OCI-LY7 (cell line): ENCODE results near the gene P3H2. TPM values are rescaled to one million over a fixed set of nuclear protein-coding genes. Genes with fewer than 3 reads are reported as not detected.

Experiments used
- BruUV-seq: library from RNA; stranded (reverse); fragments of 400-500 nt; replicated peaks from 2 replicates; lab custom pipeline; 2021; lab: Mats Ljungman, UMichigan
- CTCF ChIA-PET: fragments of 300-600 bp; sonication (Branson Sonifier 250); formaldehyde crosslinking; loops from one replicate; lab custom pipeline; 2022; ENCODE audit warnings: antibody characterized with exemption; ENCODE audit not compliant: unreplicated experiment; lab: Charles Lee
- POLR2A ChIA-PET: fragments of 300-600 bp; sonication (Branson Sonifier 250); formaldehyde crosslinking; loops from one replicate; lab custom pipeline; 2022; ENCODE audit warnings: antibody characterized with exemption; lab: Charles Lee
- DNase-seq: peaks from one replicate; pipeline ENCODE4 v3.0.0-alpha.2; 2015; ENCODE audit warnings: low spot score
- H2AFZ ChIP-seq: fragments of 200-600 bp; sonication (generic), shearing (Covaris generic); 2 replicates; pipeline ENCODE4 v1.6.1; 2014; ENCODE audit warnings: mild to moderate bottlenecking, antibody characterized with exemption, low read length, moderate library complexity
- H3K27ac ChIP-seq: fragments of 200-600 bp; sonication (generic); 2 replicates; pipeline ENCODE4 v1.5.1; 2014; ENCODE audit warnings: mixed run types, low read depth, mild to moderate bottlenecking, moderate library complexity, low read length, inconsistent platforms; ENCODE audit not compliant: poor library complexity, severe bottlenecking
- H3K36me3 ChIP-seq: fragments of 200-600 bp; sonication (generic); 2 replicates; pipeline ENCODE4 v1.6.1; 2014; ENCODE audit warnings: mild to moderate bottlenecking, antibody characterized with exemption, low read length, moderate library complexity, mixed read lengths; ENCODE audit not compliant: insufficient read depth
- H3K4me1 ChIP-seq: fragments of 200-600 bp; sonication (generic); 2 replicates; pipeline ENCODE4 v1.5.1; 2014; ENCODE audit warnings: mild to moderate bottlenecking, low read length; ENCODE audit not compliant: insufficient read depth, poor library complexity, severe bottlenecking
- H3K4me2 ChIP-seq: fragments of 200-600 bp; sonication (generic); 2 replicates; pipeline ENCODE4 v1.6.1; 2014; ENCODE audit warnings: mild to moderate bottlenecking, low read length
- H3K4me3 ChIP-seq: fragments of 200-600 bp; sonication (generic); 2 replicates; pipeline ENCODE4 v1.5.1; 2014; ENCODE audit warnings: mild to moderate bottlenecking, low read depth, low read length; ENCODE audit not compliant: poor library complexity, severe bottlenecking
- H3K79me2 ChIP-seq: fragments of 200-600 bp; sonication (generic); 2 replicates; pipeline ENCODE4 v1.6.1; 2016; ENCODE audit warnings: low read depth, mild to moderate bottlenecking, low read length, moderate library complexity, mixed read lengths; ENCODE audit not compliant: insufficient read depth
- H3K9me2 ChIP-seq: fragments of 200-600 bp; sonication (generic); 2 replicates; pipeline ENCODE4 v1.6.1; 2016; ENCODE audit warnings: mild to moderate bottlenecking, low read length, mixed read lengths; ENCODE audit not compliant: insufficient read depth
- H3K9me3 ChIP-seq: fragments of 200-600 bp; sonication (generic); 2 replicates; pipeline ENCODE4 v1.6.1; 2014; ENCODE audit warnings: mild to moderate bottlenecking, mixed run types, low read length, mixed read lengths
- H4K20me1 ChIP-seq: fragments of 200-600 bp; sonication (generic); 2 replicates; pipeline ENCODE4 v1.6.1; 2014; ENCODE audit warnings: mild to moderate bottlenecking, antibody characterized with exemption, low read length, moderate library complexity, mixed read lengths; ENCODE audit not compliant: insufficient read depth
- CTCF ChIP-seq: fragments of 200-600 bp; sonication (generic); conservative IDR thresholded peaks from 2 replicates; pipeline ENCODE4 v1.5.1; 2014; ENCODE audit warnings: mild to moderate bottlenecking, antibody characterized with exemption, low read length, moderate library complexity, mixed read lengths
- EZH2phosphoT487 ChIP-seq: fragments of 200-600 bp; sonication (generic); IDR thresholded peaks from 2 replicates; pipeline ENCODE4 v1.6.1; 2018; ENCODE audit warnings: low read depth, borderline replicate concordance, mild to moderate bottlenecking, mixed run types, antibody characterized with exemption, low read length, moderate library complexity, mixed read lengths
- intact Hi-C: fragments of 100-400 bp; cut with micrococcal nuclease; formaldehyde crosslinking; loops from one replicate; pipeline ENCODE4 v1.10.0; 2022; ENCODE audit not compliant: unreplicated experiment
- total RNA-seq, 2 experiments: library from RNA; depleted of rRNA in 1 of 2; stranded (reverse); fragments of >200 nt in 1 of 2; shearing (Covaris generic) in 1 of 2; gene quantifications; 2 replicates each; pipeline ENCODE4 v1.2.3, GENCODE V29; 2014 to 2022

The P3H2 gene
- total RNA-seq, 2 experiments from 2014 or later = not detected

- Histone ChIP-seq H3K36me3 (no peaks in the 10 kb centered on the region), H2AFZ (no peak overlapping the region), H3K4me2 (no peak overlapping the region), H3K4me3 (no peak overlapping the region), H3K9me2 (no peaks in the 10 kb centered on the region), H3K9me3 (no peaks in the 10 kb centered on the region), H4K20me1 (no peaks in the 10 kb centered on the region), H3K79me2 (no peaks in the 10 kb centered on the region), H3K27ac (no peak overlapping the region), H3K4me1 (no peaks in the 10 kb centered on the region)
- intact Hi-C loops = no loop called here
- ChIA-PET CTCF (no interaction called here), POLR2A (interaction anchor here (0.7 kb wide), 1 partner anchor 702 kb away, joined by 4 read pairs; no protein-coding TSS in a partner anchor)
- no TSS peak for BruUV-seq
- TF ChIP-seq CTCF = no peak
- no peak for TF ChIP-seq EZH2phosphoT487
- DNase-seq = no peak
These were observed 146.3 kb downstream of the P3H2 start for GRCh38 chr3:189974359-189974758.

DNA sequence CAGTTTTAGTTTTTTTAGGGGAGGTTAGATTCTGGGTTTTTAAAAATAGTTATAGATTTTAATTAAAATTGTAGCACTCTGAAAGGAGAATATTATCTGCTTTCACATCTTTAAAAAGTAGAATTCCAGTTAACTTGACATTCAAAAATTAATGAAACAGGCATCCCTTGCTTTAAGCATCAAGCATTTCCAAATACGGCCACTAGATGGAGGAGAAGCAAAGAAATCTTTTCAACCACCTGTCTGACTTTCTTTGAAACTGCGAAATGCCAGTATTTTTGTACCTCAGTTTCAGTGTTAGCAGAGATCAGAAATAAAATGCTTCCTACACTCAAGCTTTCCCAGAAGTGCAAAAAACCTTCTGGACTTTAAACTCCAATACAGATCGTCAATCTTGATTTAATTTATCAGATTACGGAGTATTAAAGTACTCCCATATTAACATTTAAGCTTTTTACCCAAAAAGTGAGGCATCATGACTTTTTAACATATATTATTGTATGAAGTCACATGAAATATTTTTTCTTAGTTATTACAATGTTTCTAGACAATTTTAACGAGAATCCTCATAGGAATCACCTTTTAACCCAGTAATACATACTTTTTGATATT lies 153.3 kb downstream of the P3H2 start:
- Histone ChIP-seq H3K9me3 (no peaks in the 10 kb centered on the region), H3K27ac (no peak overlapping the region), H3K4me2 (no peak overlapping the region), H2AFZ (no peak overlapping the region), H3K4me3 (no peak overlapping the region), H3K36me3 (no peaks in the 10 kb centered on the region), H3K79me2 (no peaks in the 10 kb centered on the region), H4K20me1 (no peaks in the 10 kb centered on the region), H3K4me1 (no peaks in the 10 kb centered on the region), H3K9me2 (no peaks in the 10 kb centered on the region)
- peak; percentile 51 for DNase-seq
- TF ChIP-seq EZH2phosphoT487 (no peak), CTCF (peak; percentile 88)
- POLR2A ChIA-PET = interaction anchor here (1.0 kb wide), 1 partner anchor 74 kb away, joined by 4 read pairs; no protein-coding TSS in a partner anchor
- no TSS peak for BruUV-seq
- CTCF ChIA-PET = interaction anchor here (0.6 kb wide), 1 partner anchor 66 kb away, joined by 3 read pairs; no protein-coding TSS in a partner anchor
- intact Hi-C loops = loop anchor here (2.0 kb wide), 1 partner anchor 457 kb away; no protein-coding TSS in a partner anchor

GRCh38 chr3:189966843-189967242 lies 153.9 kb downstream of the P3H2 start:
- POLR2A ChIA-PET = interaction anchor here (0.6 kb wide), 1 partner anchor 21 kb away, joined by 4 read pairs; no protein-coding TSS in a partner anchor
- DNase-seq = no peak
- no TSS peak for BruUV-seq

More at GRCh38 chr3:189966843-189967242, 153.9 kb downstream of the P3H2 start:
- no peak overlapping the region for H3K27ac ChIP-seq
- H3K4me1 ChIP-seq = no peaks in the 10 kb centered on the region
- H2AFZ ChIP-seq = no peak overlapping the region
- H3K79me2 ChIP-seq = no peaks in the 10 kb centered on the region
- H3K4me2 ChIP-seq = no peak overlapping the region
- CTCF ChIA-PET = no interaction called here
- no peaks in the 10 kb centered on the region for H3K9me2 ChIP-seq
- TF ChIP-seq CTCF = no peak
- TF ChIP-seq EZH2phosphoT487 = no peak
- H3K9me3 ChIP-seq = no peaks in the 10 kb centered on the region
- H3K4me3 ChIP-seq = no peak overlapping the region
- intact Hi-C loops = loop anchor here (2.0 kb wide), 1 partner anchor 458 kb away; no protein-coding TSS in a partner anchor
- no peaks in the 10 kb centered on the region for H4K20me1 ChIP-seq
- H3K36me3 ChIP-seq = no peaks in the 10 kb centered on the region
